Stomach (tissue), 9 donors: ENCODE results near the gene TRMU. TPM values are rescaled to one million over a fixed set of nuclear protein-coding genes. Genes with fewer than 3 reads are reported as not detected.

Source experiments
- DNase-seq, 2 donors: peaks; one replicate each; pipeline versions ENCODE4 v3.0.0 to v3.0.0-alpha.2; 2013 to 2019
- H3K27ac ChIP-seq, 5 donors: fragments of 200-600 bp in 4 of 5; sonication (generic) in 4 of 5; one replicate each; pipeline ENCODE4 v1.5.1; 2013 to 2019; ENCODE audit warnings: mild to moderate bottlenecking in 1 of 5, moderate library complexity in 1 of 5
- H3K27me3 ChIP-seq, 3 donors: fragments of 200-600 bp; sonication (generic); one replicate each; pipeline ENCODE4 v1.5.1; 2017 to 2019; ENCODE audit warnings: mixed run types in 1 of 3
- H3K36me3 ChIP-seq, 4 donors: fragments of 200-600 bp; sonication (generic); 1 replicate in 3 of 4; 2 replicates in 1 of 4; pipeline ENCODE4 v1.5.1; 2016 to 2019
- H3K4me1 ChIP-seq, 4 donors: fragments of 200-600 bp; sonication (generic); one replicate each; pipeline ENCODE4 v1.5.1; 2016 to 2019
- H3K4me3 ChIP-seq, 4 donors: fragments of 200-600 bp; sonication (generic) in 3 of 4; one replicate each; pipeline ENCODE4 v1.5.1; 2016 to 2019; ENCODE audit warnings: mild to moderate bottlenecking in 1 of 4
- H3K9me3 ChIP-seq, 4 donors: fragments of 200-600 bp; sonication (generic); one replicate each; pipeline ENCODE4 v1.5.1; 2016 to 2019
- CTCF ChIP-seq, 7 experiments: fragments of 450-650 bp in 4 of 7; fragments of 200-600 bp in 3 of 7; sonication (generic) in 3 of 7; IDR thresholded peaks; one replicate each; pipeline ENCODE4 v1.5.1; 2016 to 2019; ENCODE audit warnings: antibody characterized with exemption in 7 of 7, control low read depth in 2 of 7, mild to moderate bottlenecking in 1 of 7
- EP300 ChIP-seq: sonication (generic); formaldehyde crosslinking; IDR thresholded peaks from one replicate; pipeline ENCODE4 v1.6.1; 2017; ENCODE audit warnings: antibody characterized with exemption
- POLR2A ChIP-seq, 4 donors: fragments of 450-650 bp; IDR thresholded peaks; one replicate each; pipeline ENCODE4 v1.6.1; 2016; ENCODE audit warnings: antibody characterized with exemption in 4 of 4, control low read depth in 2 of 4, mild to moderate bottlenecking in 1 of 4, moderate library complexity in 1 of 4
- POLR2AphosphoS5 ChIP-seq, 3 donors: sonication (generic); formaldehyde crosslinking; IDR thresholded peaks; one replicate each; pipeline ENCODE4 v1.6.1; 2016; ENCODE audit warnings: antibody characterized with exemption in 3 of 3
- WGBS, 5 donors: extraction: QIAGEN DNeasy Blood & Tissue Kit in 3 of 5; methylation state at CpG; one replicate each; pipeline versions ENCODE4 v1.1.5 to v1.1.7; 2013 to 2018; 5-methylcytosine and 5-hydroxymethylcytosine counted together
- intact Hi-C: fragments of 100-400 bp; cut with DNase I; formaldehyde crosslinking; loops from one replicate; pipeline ENCODE4 v1.15.1; 2023; ENCODE audit warnings: low total_unique reads
- polyA plus RNA-seq, 3 donors: library from polyadenylated mRNA; stranded (reverse); fragments of 200-250 nt; gene quantifications; one replicate each; pipeline ENCODE4 v1.2.3, GENCODE V29; 2013
- total RNA-seq, 5 donors: library from RNA; depleted of rRNA; stranded (reverse); fragments of >200 nt; gene quantifications; one replicate each; pipeline versions ENCODE4 v1.1.0 to v1.2.3, GENCODE V29; 2014 to 2016
- donor health status: healthy with polysubstance abuse.
- donor health status: Bipolar disorder and iron deficiency.
- donor health status: healthy.

Gene TRMU
- total and polyA plus RNA-seq, 8 donors, result 23.8 to 114 (median 57.4) TPM

- peaks cover 0 to 2% (median 0%) of the 10 kb centered on the region in 4 donors for H3K9me3 ChIP-seq
- H3K36me3 ChIP-seq, result peaks cover 0 to 7% (median 0%) of the 10 kb centered on the region in 4 donors
- no peak for TF ChIP-seq EP300
- no peak for TF ChIP-seq CTCF (IDR thresholded peaks at IDR 0.05)
- no peak for TF ChIP-seq POLR2A (IDR thresholded peaks at IDR 0.05)
- TF ChIP-seq POLR2AphosphoS5 (IDR thresholded peaks at IDR 0.05), result no peak
- no peak overlapping the region for H3K4me3 ChIP-seq
- peak overlapping the region; percentile 37 to 69 (median 56) for H3K27ac ChIP-seq
- peaks cover 24 to 53% (median 42%) of the 10 kb centered on the region in 4 donors for H3K4me1 ChIP-seq
- peaks cover 0 to 48% (median 0%) of the 10 kb centered on the region in 3 donors for H3K27me3 ChIP-seq
- 32 to 63% (median 50%) methylated on average over 12 to 15 of the region's 15 CpGs for WGBS, 5 donors
- intact Hi-C loops, result loop anchor here (5.0 kb wide), 1 partner anchor 167 kb away; the partner anchor contains the start of gene CELSR1
- DNase-seq, result peak in 1 of 2 donors; percentile 66
These were observed 35.2 kb downstream of the TRMU start for GRCh38 chr22:46370584-46371291.

- Histone ChIP-seq H3K9me3 (peaks cover 5 to 10% (median 7%) of the 10 kb centered on the region in 4 donors), H3K4me1 (peaks cover 24 to 55% (median 47%) of the 10 kb centered on the region in 4 donors), H3K27me3 (peaks cover 0 to 41% (median 0%) of the 10 kb centered on the region in 3 donors), H3K4me3 (no peak overlapping the region), H3K27ac (no peak overlapping the region), H3K36me3 (peaks cover 0 to 5% (median 0%) of the 10 kb centered on the region in 4 donors)
- 90 to 95% (median 94%) methylated on average over 2 of the region's 2 CpGs for WGBS, 5 donors
- no peak for DNase-seq
- intact Hi-C loops, result loop anchor here (5.0 kb wide), 1 partner anchor 166 kb away; the partner anchor contains the start of gene CELSR1
- TF ChIP-seq CTCF (IDR thresholded peaks at IDR 0.05) (no peak), POLR2A (IDR thresholded peaks at IDR 0.05) (no peak), POLR2AphosphoS5 (IDR thresholded peaks at IDR 0.05) (no peak), EP300 (no peak)
These were observed 36.2 kb downstream of the TRMU start for GRCh38 chr22:46371623-46372226.

GRCh38 chr22:46372686-46373085 lies 37.2 kb downstream of the TRMU start:
- Histone ChIP-seq H3K27me3 (peaks cover 0 to 31% (median 0%) of the 10 kb centered on the region in 3 donors), H3K4me3 (no peak overlapping the region), H3K27ac (peak overlapping the region in 1 of 5 donors; percentile 73), H3K36me3 (no peaks in the 10 kb centered on the region), H3K9me3 (peaks cover 5 to 10% (median 7%) of the 10 kb centered on the region in 4 donors), H3K4me1 (peaks cover 30 to 60% (median 50%) of the 10 kb centered on the region in 4 donors)
- TF ChIP-seq POLR2AphosphoS5 (IDR thresholded peaks at IDR 0.05), result no peak
- TF ChIP-seq CTCF (IDR thresholded peaks at IDR 0.05), result no peak
- no peak for TF ChIP-seq POLR2A (IDR thresholded peaks at IDR 0.05)
- TF ChIP-seq EP300, result no peak
- no peak for DNase-seq
- intact Hi-C loops, result loop anchor here (5.0 kb wide), 1 partner anchor 165 kb away; the partner anchor contains the start of gene CELSR1
- 84 to 94% (median 88%) methylated on average over 15 to 18 of the region's 18 CpGs for WGBS, 5 donors

GRCh38 chr22:46373159-46373558 lies 37.6 kb downstream of the TRMU start:
- TF ChIP-seq EP300 (no peak), POLR2A (IDR thresholded peaks at IDR 0.05) (no peak), POLR2AphosphoS5 (IDR thresholded peaks at IDR 0.05) (no peak), CTCF (IDR thresholded peaks at IDR 0.05) (no peak)
- Histone ChIP-seq H3K4me3 (no peak overlapping the region), H3K36me3 (no peaks in the 10 kb centered on the region), H3K27ac (peak overlapping the region in 4 of 5 donors; percentile 23 to 82 (median 76)), H3K27me3 (peaks cover 0 to 26% (median 0%) of the 10 kb centered on the region in 3 donors), H3K4me1 (peaks cover 34 to 61% (median 52%) of the 10 kb centered on the region in 4 donors), H3K9me3 (peaks cover 5 to 10% (median 7%) of the 10 kb centered on the region in 4 donors)
- intact Hi-C loops, result loop anchor here (5.0 kb wide), 1 partner anchor 164 kb away; the partner anchor contains the start of gene CELSR1
- 14 to 35% (median 24%) methylated on average over 2 to 8 of the region's 8 CpGs for WGBS, 5 donors
- DNase-seq, result peak; percentile 69 to 74
